ENCODE results near the gene ZNF217.

GRCh38 chr20:53608071-53608455, 14.4 kb upstream of the ZNF217 start:
- TF ChIP-seq, protein P1, sequence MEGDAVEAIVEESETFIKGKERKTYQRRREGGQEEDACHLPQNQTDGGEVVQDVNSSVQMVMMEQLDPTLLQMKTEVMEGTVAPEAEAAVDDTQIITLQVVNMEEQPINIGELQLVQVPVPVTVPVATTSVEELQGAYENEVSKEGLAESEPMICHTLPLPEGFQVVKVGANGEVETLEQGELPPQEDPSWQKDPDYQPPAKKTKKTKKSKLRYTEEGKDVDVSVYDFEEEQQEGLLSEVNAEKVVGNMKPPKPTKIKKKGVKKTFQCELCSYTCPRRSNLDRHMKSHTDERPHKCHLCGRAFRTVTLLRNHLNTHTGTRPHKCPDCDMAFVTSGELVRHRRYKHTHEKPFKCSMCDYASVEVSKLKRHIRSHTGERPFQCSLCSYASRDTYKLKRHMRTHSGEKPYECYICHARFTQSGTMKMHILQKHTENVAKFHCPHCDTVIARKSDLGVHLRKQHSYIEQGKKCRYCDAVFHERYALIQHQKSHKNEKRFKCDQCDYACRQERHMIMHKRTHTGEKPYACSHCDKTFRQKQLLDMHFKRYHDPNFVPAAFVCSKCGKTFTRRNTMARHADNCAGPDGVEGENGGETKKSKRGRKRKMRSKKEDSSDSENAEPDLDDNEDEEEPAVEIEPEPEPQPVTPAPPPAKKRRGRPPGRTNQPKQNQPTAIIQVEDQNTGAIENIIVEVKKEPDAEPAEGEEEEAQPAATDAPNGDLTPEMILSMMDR (IDR thresholded peaks at IDR 0.05; ENCODE audit: low read depth, low read length): no peak
- TF ChIP-seq EZH2phosphoT487 (IDR thresholded peaks at IDR 0.05; ENCODE audit: low read depth): no peak

Data from OCI-LY3 (cell line).